GM21619 (cell line): ENCODE measurements around the gene OR8G1.
"Not testable (repeated sequence)": the region's sequence is repeated elsewhere in the genome, so short reads cannot be mapped to it uniquely, and the experiment has no call there.

Experiments
- ATAC-seq: cut with Tn5 transposase; IDR thresholded peaks from one replicate; pipeline ENCODE4 v1.9.1; 2021; ENCODE audit not compliant: unreplicated experiment

Gene OR8G1

GRCh38 chr11:124233376-124233775, 7.5 kb upstream of the OR8G1 start:
- ATAC-seq: no peak

GRCh38 chr11:124238512-124238911, 2.4 kb upstream of the OR8G1 start:
- no peak for ATAC-seq

- not testable (repeated sequence) for ATAC-seq
Observed at GRCh38 chr11:124249869-124250268, 9.0 kb downstream of the OR8G1 start.

GRCh38 chr11:124256076-124256475, 15.2 kb downstream of the OR8G1 start, which contains the start of gene OR8G5:
Gene OR8G5 (plus strand): TSS chr11:124256376. CDS start chr11:124264932, 8,556 bp downstream.
- ATAC-seq: no peak

- not testable (repeated sequence) for ATAC-seq
Observed at GRCh38 chr11:124265041-124265440, 24.1 kb downstream of the OR8G1 start.

- ATAC-seq: not testable (repeated sequence)
Observed at GRCh38 chr11:124270886-124271285, 30.0 kb downstream of the OR8G1 start.

- no peak for ATAC-seq
Observed at GRCh38 chr11:124274000-124274399, 33.1 kb downstream of the OR8G1 start.

- ATAC-seq: no peak
Observed at GRCh38 chr11:124276081-124276480, 35.2 kb downstream of the OR8G1 start.

- ATAC-seq: no peak
Observed at GRCh38 chr11:124277207-124277606, 36.3 kb downstream of the OR8G1 start.

- no peak for ATAC-seq
Observed at GRCh38 chr11:124277804-124278203, 36.9 kb downstream of the OR8G1 start.

GRCh38 chr11:124278261-124278660, 37.4 kb downstream of the OR8G1 start:
- ATAC-seq: no peak

- no peak for ATAC-seq
Observed at GRCh38 chr11:124285610-124286344, 44.9 kb downstream of the OR8G1 start.

- ATAC-seq: no peak
Observed at GRCh38 chr11:124294687-124295086, 53.8 kb downstream of the OR8G1 start.

- no peak for ATAC-seq
Observed at GRCh38 chr11:124296016-124296415, 55.1 kb downstream of the OR8G1 start.

- no peak for ATAC-seq
Observed at GRCh38 chr11:124297921-124298320, 57.0 kb downstream of the OR8G1 start.

GRCh38 chr11:124301548-124301947, 60.7 kb downstream of the OR8G1 start:
- no peak for ATAC-seq

GRCh38 chr11:124302347-124303125, 61.6 kb downstream of the OR8G1 start:
- ATAC-seq: no peak
